AG04450 (cell line): ENCODE results near the gene FGD5. TPM values are rescaled to one million over a fixed set of nuclear protein-coding genes. Genes with fewer than 3 reads are reported as not detected.

Experiments used
- CTCF ChIA-PET: fragments of 300-600, 350-600 bp; formaldehyde crosslinking; extraction: SDS; loops from one replicate; lab custom pipeline; 2022; ENCODE audit warnings: antibody characterized with exemption, inconsistent platforms; lab: Charles Lee
- POLR2A ChIA-PET: fragments of 350-600 bp; formaldehyde crosslinking; extraction: SDS; loops from one replicate; lab custom pipeline; 2021; ENCODE audit warnings: antibody characterized with exemption, inconsistent platforms; lab: Yijun Ruan, JAX
- DNase-seq: peaks from one replicate; pipeline ENCODE4 v3.0.0-alpha.2; 2011; ENCODE audit warnings: low read depth, low spot score
- H3K27ac ChIP-seq: one replicate; pipeline ENCODE4 v1.5.1; 2012; ENCODE audit warnings: low read depth, low read length, control low read depth
- H3K27me3 ChIP-seq: one replicate; pipeline ENCODE4 v1.6.0; 2012; ENCODE audit warnings: low read length; ENCODE audit not compliant: control insufficient read depth, insufficient read depth
- H3K4me3 ChIP-seq: 2 replicates; pipeline ENCODE4 v1.5.1; 2011; ENCODE audit warnings: mild to moderate bottlenecking, low read depth, low read length, control low read depth
- H3K9me3 ChIP-seq: 2 replicates; pipeline ENCODE4 v1.5.1; 2012; ENCODE audit warnings: low read length; ENCODE audit not compliant: control insufficient read depth, insufficient read depth
- polyA plus RNA-seq: library from polyadenylated mRNA; depleted of rRNA; stranded (reverse); fragments of >200 nt; gene quantifications from 2 replicates; pipeline ENCODE4 v1.2.3, GENCODE V29; 2011
- TF ChIP-seq, protein P1 (sequence below): IDR thresholded peaks from 2 replicates; pipeline ENCODE4 v1.5.1; 2011; ENCODE audit warnings: low read depth, low read length, control low read depth, inconsistent platforms

The FGD5 gene
- polyA plus RNA-seq, 1 experiment = not detected

DNA sequence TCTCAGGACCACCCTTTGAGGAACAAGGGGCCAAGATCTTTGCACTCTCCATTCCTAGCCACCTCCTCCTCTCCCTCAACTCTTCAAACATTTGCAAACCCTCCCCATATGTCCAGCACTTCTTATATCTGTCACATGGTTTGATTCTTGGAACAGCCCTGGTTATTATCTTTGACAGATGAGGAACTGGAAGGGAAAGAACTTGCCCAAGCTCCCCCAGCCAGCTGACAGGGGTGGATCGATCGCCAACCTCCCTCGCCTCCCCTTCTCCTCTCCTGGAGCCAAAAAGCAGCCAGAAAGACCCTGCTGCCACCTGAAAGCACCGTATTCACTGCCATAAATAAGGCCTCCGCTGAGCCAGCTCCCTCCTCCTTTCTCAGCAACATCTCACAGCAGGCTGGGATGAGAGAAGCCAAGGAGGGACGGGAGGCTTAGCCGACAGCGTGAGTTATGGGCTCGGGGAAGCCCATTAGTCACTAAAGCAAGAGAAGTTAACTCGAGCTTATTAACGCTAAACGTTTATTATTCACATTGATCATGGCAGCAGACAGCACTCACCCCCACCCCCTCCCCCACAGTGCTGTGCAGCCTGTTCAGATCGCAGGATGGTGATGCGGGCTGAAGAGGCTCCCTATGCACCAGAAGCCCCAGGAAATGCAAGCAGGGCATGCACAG, 22.2 kb upstream of the FGD5 start:
- H3K27me3 ChIP-seq = peaks cover 18% of the 10 kb centered on the region
- CTCF ChIA-PET = interaction anchor here (2.0 kb wide), 1 partner anchor 15 kb away, joined by 10 read pairs; no protein-coding TSS in a partner anchor

DNA sequence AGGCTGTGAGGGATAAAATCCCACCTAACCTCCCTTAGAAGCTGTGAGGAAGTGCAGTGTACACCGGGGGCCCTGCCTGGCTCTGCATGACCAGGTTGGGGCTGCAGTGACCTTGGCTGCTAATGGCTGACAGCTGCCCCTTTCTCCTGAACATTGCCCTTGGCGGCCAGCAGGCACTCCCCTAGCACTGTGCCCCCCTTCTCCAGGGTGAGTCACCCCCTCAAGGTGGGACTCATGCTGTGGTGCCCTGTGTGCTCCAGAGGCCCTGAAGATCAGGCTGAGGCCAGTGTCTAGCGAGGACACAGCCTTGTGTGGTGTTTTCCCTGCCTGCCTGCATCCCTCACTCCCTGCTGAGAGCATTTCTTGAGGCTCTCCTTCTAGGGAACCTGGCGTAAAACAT, 21.0 kb upstream of the FGD5 start:
- H3K27me3 ChIP-seq = peaks cover 20% of the 10 kb centered on the region
- ChIA-PET POLR2A (no interaction called here), CTCF (interaction anchor here (0.9 to 1.2 kb wide), 2 partner anchors 124 to 289 kb away, joined by 3 read pairs; no protein-coding TSS in a partner anchor)
- no peak for DNase-seq
- TF ChIP-seq, protein P1, sequence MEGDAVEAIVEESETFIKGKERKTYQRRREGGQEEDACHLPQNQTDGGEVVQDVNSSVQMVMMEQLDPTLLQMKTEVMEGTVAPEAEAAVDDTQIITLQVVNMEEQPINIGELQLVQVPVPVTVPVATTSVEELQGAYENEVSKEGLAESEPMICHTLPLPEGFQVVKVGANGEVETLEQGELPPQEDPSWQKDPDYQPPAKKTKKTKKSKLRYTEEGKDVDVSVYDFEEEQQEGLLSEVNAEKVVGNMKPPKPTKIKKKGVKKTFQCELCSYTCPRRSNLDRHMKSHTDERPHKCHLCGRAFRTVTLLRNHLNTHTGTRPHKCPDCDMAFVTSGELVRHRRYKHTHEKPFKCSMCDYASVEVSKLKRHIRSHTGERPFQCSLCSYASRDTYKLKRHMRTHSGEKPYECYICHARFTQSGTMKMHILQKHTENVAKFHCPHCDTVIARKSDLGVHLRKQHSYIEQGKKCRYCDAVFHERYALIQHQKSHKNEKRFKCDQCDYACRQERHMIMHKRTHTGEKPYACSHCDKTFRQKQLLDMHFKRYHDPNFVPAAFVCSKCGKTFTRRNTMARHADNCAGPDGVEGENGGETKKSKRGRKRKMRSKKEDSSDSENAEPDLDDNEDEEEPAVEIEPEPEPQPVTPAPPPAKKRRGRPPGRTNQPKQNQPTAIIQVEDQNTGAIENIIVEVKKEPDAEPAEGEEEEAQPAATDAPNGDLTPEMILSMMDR = no peak
- no peak overlapping the region for H3K4me3 ChIP-seq
- H3K9me3 ChIP-seq = no peaks in the 10 kb centered on the region; the same call in 1 of the 2 replicates
- no peak overlapping the region for H3K27ac ChIP-seq

More for the DNA sequence above, 22.2 kb upstream of the FGD5 start:
- no peak overlapping the region for H3K4me3 ChIP-seq
- H3K9me3 ChIP-seq = no peaks in the 10 kb centered on the region; the same call in 1 of the 2 replicates
- POLR2A ChIA-PET = no interaction called here
- no peak overlapping the region for H3K27ac ChIP-seq
- TF ChIP-seq, protein P1 = no peak
- DNase-seq = no peak

DNA sequence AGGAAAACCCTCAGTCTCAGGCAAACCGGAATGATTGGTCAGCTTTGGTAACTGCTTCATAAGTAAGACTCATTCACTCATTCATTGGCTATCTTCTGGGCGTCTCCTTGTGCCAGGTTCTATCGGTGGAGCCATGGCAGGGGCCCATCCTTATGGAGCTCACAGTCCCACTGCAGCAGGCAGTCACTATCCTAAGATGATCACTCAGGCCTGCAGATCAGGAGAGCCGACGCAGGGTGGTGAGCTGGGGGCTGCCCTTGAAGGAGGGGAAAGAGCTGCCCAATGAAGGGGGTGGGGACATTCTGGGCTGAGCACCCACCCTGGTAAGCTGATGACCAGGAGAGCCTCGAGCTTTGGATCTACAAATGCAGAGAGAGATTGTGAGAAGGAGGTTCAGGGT, 20.5 kb upstream of the FGD5 start:
- Histone ChIP-seq H3K4me3 (no peak overlapping the region), H3K27ac (no peak overlapping the region), H3K9me3 (no peaks in the 10 kb centered on the region), H3K27me3 (peaks cover 22% of the 10 kb centered on the region)
- no peak for DNase-seq
- POLR2A ChIA-PET = no interaction called here
- CTCF ChIA-PET = interaction anchor here (0.9 to 1.2 kb wide), 2 partner anchors 124 to 289 kb away, joined by 3 read pairs; no protein-coding TSS in a partner anchor
- TF ChIP-seq, protein P1 = no peak

DNA sequence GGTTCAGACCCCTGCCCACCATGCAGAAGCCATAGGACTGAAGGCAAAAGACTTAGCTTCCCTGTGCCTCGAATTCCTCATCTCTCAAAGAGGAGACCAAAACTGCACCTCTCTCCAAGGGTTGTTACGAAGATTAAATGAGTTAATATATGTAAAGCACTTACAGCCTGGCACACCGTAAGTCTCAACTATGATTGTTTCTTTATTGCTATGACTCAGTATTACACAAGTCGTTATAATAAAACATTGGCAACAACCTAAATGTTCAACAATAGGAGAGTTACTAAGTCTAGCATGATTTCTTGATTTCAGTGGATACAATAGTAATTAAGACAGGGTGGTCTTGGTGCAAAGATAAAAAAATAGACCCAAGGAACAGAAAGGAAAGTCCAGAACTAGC, 19.6 kb upstream of the FGD5 start:
- POLR2A ChIA-PET = no interaction called here
- CTCF ChIA-PET = no interaction called here
- DNase-seq = no peak
- no peaks in the 10 kb centered on the region for H3K9me3 ChIP-seq
- no peak overlapping the region for H3K4me3 ChIP-seq
- peaks cover 22% of the 10 kb centered on the region for H3K27me3 ChIP-seq
- TF ChIP-seq, protein P1 = no peak
- no peak overlapping the region for H3K27ac ChIP-seq

DNA sequence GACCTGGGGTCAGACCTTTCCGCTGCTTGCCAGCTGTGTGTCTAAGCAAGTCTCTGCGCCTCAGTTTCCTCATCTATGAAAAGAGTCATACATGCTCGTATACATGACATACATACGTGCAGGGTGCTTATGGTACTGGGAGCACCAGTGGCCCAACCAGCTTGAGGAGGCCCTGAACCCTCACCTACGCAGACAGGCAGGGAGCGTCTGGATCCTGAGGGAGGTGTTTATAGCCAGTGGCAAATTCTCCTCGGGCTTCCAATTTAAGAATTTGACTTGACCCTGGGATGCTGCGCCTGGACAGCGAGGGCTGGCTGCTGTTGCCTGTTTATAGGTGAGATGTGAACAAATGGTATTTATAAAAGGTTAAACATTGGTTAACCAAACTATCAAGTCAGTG, 17.7 kb upstream of the FGD5 start:
- H3K27me3 ChIP-seq = peaks cover 17% of the 10 kb centered on the region
- POLR2A ChIA-PET = no interaction called here
- no peaks in the 10 kb centered on the region for H3K9me3 ChIP-seq
- H3K4me3 ChIP-seq = no peak overlapping the region
- CTCF ChIA-PET = no interaction called here
- TF ChIP-seq, protein P1 = no peak
- no peak overlapping the region for H3K27ac ChIP-seq
- no peak for DNase-seq
